CD4-positive, CD25-positive, alpha-beta regulatory T cell (primary cell): ENCODE measurements around the gene MDGA2. TPM values are rescaled to one million over a fixed set of nuclear protein-coding genes. Genes with fewer than 3 reads are reported as not detected.

Source experiments
- ATAC-seq, 2 donors: fragments of 150-1000 bp; cut with Tn5 transposase; one replicate each; pipeline ENCODE4 v1.10.0; 2021; ENCODE audit warnings: low read depth in 2 of 2, moderate number of reproducible peaks in 2 of 2, moderate library complexity in 1 of 2
- DNase-seq, 3 donors: peaks; one replicate each; pipeline versions ENCODE4 v3.0.0 to v3.0.0-alpha.2; 2012 to 2022; ENCODE audit warnings: mixed read lengths in 1 of 3
- H3K27ac ChIP-seq: one replicate; pipeline ENCODE4 v1.7.0; 2013; ENCODE audit warnings: mild to moderate bottlenecking, low read length; ENCODE audit not compliant: insufficient read depth, poor library complexity, severe bottlenecking
- H3K27me3 ChIP-seq: one replicate; pipeline ENCODE4 v1.7.0; 2013; ENCODE audit warnings: low read length; ENCODE audit not compliant: control insufficient read depth, insufficient read depth
- H3K36me3 ChIP-seq: one replicate; pipeline ENCODE4 v1.7.0; 2013; ENCODE audit warnings: mild to moderate bottlenecking, low read length, moderate library complexity; ENCODE audit not compliant: control insufficient read depth, insufficient read depth
- H3K4me1 ChIP-seq: 2 replicates; pipeline ENCODE4 v1.7.0; 2013; ENCODE audit warnings: mild to moderate bottlenecking, low read length; ENCODE audit not compliant: insufficient read depth, control insufficient read depth, poor library complexity, severe bottlenecking
- H3K4me3 ChIP-seq: one replicate; pipeline ENCODE4 v1.7.0; 2013; ENCODE audit warnings: low read depth, mild to moderate bottlenecking, low read length, moderate library complexity
- H3K9me3 ChIP-seq, 2 experiments: 1 replicate in 1 of 2; 2 replicates in 1 of 2; pipeline ENCODE4 v1.7.0; 2013; ENCODE audit warnings: low read length in 2 of 2, mild to moderate bottlenecking in 1 of 2, moderate library complexity in 1 of 2; ENCODE audit not compliant: control insufficient read depth in 2 of 2
- H3K27ac Mint-ChIP-seq, 3 donors: one replicate each; pipeline ENCODE4 v1.8.0; 2020 to 2022; ENCODE audit warnings: mild to moderate bottlenecking in 3 of 3, mixed read lengths in 3 of 3, moderate library complexity in 2 of 3
- H3K27me3 Mint-ChIP-seq: one replicate; pipeline ENCODE4 v1.8.0; 2022; ENCODE audit warnings: mild to moderate bottlenecking, mixed read lengths
- H3K36me3 Mint-ChIP-seq: one replicate; pipeline ENCODE4 v1.8.0; 2020; ENCODE audit warnings: mixed read lengths
- H3K4me1 Mint-ChIP-seq, 4 donors: one replicate each; pipeline ENCODE4 v1.8.0; 2020 to 2022; ENCODE audit warnings: mixed read lengths in 4 of 4, mild to moderate bottlenecking in 1 of 4
- H3K4me3 Mint-ChIP-seq, 4 donors: one replicate each; pipeline ENCODE4 v1.8.0; 2020 to 2022; ENCODE audit warnings: mild to moderate bottlenecking in 4 of 4, mixed read lengths in 4 of 4, moderate library complexity in 3 of 4
- H3K9me3 Mint-ChIP-seq, 7 donors: one replicate each; pipeline ENCODE4 v1.8.0; 2020 to 2022; ENCODE audit warnings: mixed read lengths in 7 of 7, mild to moderate bottlenecking in 3 of 7, moderate library complexity in 2 of 7
- polyA plus RNA-seq, 4 donors: library from polyadenylated mRNA; unstranded; fragments of 300-500 nt; fragmentation: Illumina TruSeq; gene quantifications; one replicate each; pipeline ENCODE4 v1.2.3, GENCODE V29; 2021
- total RNA-seq: library from RNA; stranded (reverse); gene quantifications from one replicate; pipeline ENCODE4 v1.2.3, GENCODE V29; 2022

Gene MDGA2
- total and polyA plus RNA-seq, 5 donors from 2014 or later, result not detected

DNA sequence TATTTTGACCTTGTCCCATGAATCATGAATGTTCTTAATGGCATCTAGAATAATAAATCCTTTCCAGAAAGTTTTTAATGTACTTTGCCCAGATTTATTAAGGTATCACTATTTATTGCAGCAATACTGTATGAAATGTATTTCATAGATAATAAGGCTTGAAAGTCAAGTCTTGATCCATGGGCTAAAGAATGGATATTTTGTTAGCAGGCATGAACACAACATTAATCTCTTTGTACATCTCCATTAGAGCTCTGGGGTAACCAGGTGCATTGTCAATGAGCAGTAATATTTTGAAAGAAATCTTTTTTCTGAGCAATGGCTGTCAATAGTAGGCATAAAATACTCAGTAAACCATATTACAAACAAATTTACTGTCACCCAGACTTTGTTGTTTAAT, 882.3 kb downstream of the MDGA2 start:
- no peaks in the 10 kb centered on the region for H3K4me1 Mint-ChIP-seq
- peaks cover 3% of the 10 kb centered on the region for H3K36me3 Mint-ChIP-seq
- no peak for DNase-seq
- peaks cover 0 to 27% (median 11%) of the 10 kb centered on the region in 7 donors for H3K9me3 Mint-ChIP-seq
- no peak overlapping the region for H3K27ac Mint-ChIP-seq
- peaks cover 0 to 6% of the 10 kb centered on the region in 2 experiments for H3K9me3 ChIP-seq
- H3K27ac ChIP-seq, result no peak overlapping the region
- H3K4me3 ChIP-seq, result no peak overlapping the region
- H3K36me3 ChIP-seq, result no peaks in the 10 kb centered on the region
- H3K4me3 Mint-ChIP-seq, result no peak overlapping the region
- no peak for ATAC-seq
- no peaks in the 10 kb centered on the region for H3K27me3 Mint-ChIP-seq
- H3K4me1 ChIP-seq, result no peaks in the 10 kb centered on the region
- no peaks in the 10 kb centered on the region for H3K27me3 ChIP-seq
